ENCODE results near the gene ZNF385D.
A peak's percentile ranks its signal among the peaks of the same experiment; 100 is the strongest.

ZNF385D gene

GRCh38 chr3:21750080-21750696, 822 bp downstream of the ZNF385D start:
- DNase-seq = peak in 4 of 56 donors; percentile 6 to 17 (median 10)

- DNase-seq = no peak
Measured at GRCh38 chr3:21747966-21748555, 2.9 kb downstream of the ZNF385D start.

DNA sequence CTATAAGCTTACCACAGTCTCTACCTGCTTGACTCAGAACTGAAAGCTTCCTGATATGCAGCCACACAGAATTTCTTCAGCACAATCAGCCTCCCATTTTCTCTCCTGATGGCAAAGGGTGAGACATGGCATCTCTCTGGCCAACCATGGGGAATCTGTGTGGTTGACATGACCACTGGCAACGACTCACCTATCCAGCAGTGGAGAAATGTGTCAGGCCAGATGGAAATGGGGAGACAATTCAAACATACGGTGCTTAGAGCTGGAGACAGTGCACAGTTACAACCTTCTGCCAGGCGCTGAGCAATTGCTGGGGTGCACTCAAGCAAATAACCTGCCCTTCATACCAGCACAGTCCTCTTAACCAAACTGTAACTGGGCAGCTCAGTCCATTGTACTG, 3.6 kb downstream of the ZNF385D start:
- peak in 1 of 56 donors; percentile 4 for DNase-seq

DNA sequence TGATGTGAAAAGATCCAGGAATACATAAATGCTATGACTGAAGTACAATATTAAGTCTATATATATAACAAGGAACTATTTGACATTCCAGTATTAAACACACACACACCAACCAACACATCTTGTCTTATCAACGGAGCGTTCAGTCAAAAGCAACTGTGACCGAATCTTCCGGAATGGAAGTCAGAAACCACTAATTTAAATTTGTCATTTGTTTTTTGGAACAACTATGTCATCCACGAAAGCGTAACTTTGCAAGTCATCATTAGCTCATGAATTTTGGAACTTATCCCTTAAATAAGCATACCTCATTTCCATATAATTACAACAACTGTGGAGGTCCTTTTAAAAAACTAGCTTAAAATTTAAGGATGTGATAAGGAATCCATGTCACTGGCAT, 5.0 kb downstream of the ZNF385D start:
- DNase-seq = no peak

DNA sequence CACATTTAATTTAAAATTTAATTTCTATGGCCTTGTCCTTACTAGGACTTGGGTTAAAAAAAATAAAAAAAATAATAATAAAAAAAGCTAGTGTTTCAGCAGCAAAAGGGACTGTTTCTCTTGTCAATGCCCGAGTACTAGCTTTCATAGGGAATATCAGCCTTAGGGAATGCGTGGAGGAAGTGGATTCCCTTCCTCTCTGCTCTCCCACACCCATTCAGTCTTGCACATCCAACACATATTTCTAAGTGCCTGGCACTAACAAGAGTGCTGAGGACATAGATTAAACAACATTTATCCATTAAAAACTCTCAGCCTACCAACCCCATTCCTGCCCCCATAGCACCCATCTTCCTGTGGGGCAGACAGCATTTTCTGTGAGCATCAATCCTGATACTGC, 6.2 kb downstream of the ZNF385D start:
- no peak for DNase-seq

DNA sequence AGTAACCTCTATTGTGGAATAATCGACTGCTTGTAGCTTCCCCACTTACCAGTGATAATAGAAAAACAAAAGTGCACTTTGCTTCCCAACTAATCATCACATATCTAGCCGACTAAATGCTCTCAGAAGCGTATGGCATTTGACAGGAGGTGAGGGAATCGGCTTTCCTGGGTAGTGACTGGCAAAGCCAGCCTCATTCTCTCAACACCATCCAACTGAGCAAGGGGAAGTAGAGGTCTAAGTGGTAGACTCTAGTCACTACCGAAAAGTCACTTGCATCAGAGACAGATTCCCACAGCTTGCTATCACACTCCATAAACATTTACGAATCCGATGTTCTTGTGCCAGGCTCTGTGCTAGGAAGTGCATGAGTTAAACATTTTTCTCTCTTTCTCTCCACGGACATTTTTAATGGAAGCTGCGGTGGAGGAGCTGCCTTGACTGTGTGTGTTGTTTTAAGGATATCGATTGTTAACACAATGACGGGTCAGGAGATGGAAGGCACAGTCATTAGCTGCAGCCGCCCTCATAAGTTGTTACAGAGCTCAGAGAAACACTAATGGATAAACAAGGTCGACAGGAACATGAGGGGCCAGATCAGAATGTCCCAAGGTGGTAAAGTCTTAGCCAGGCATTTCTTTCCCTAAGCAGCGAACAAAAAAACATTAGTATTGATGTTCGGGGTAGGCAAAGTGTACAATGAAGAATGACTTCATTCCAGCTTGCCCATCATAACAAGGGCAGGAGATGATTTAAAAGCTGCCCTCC, 11.9 kb downstream of the ZNF385D start:
- DNase-seq = no peak

DNA sequence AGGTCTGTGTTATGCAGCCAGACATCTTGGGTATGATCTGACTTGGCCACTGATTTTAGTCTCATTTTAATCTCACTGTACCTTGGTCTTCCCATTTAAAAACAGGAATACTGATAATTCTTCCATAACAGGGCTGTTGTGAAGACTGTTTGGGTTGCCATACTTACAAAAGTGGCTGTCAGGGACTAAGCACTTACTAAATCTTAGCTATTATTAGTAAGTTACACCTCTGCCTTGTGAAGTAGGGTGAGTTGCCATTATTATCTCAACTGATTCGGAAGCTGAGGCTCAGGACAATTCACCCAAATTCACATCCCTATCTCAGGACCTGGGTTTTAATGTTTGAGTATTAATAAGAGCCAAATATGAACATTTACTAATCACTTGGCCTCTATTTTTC, 12.7 kb downstream of the ZNF385D start:
- DNase-seq = no peak

DNA sequence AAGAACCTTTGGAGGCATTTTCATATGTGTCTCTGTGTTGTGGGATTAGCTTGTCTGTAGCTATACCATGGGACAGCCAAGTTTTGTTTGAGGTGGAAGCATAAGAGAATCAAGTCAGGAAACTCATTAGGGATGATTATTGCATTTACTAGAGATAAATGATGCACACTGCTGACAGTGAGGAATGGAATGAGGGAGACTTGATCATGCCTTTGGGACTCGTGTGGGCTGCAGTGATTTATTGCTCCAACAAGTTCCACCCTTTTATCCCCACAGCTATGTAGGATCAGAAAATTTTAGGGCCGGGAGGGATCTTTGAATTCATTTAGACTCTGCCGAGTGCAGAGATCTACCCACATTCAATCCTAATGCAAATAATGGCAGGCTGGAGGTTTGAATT, 16.3 kb downstream of the ZNF385D start:
- DNase-seq = no peak

DNA sequence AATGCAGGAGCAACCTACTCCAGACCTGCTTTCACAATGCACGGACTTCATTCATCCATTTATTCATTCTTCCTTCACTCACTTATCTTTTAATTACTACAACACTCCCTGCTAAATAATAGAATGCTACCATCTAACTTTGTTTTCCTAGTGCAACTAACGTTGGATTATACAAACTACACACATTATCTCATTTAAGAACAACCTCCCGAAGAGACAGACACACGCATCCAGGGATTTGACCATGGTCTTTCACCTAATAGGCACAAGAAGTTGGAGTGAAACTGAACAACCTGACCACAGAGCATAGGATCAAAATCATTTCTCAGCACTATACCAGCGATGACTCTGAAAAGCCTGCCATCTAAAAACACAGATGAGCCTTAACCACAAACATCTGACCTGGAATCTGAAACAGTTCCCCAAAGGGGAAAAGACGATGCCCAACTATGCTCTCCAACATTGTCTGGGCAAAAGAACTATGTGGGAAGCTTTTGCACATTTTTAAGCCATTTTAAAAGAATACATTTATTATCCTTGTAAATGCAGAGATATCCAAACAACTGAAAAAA, 21.0 kb downstream of the ZNF385D start:
- DNase-seq = no peak

DNA sequence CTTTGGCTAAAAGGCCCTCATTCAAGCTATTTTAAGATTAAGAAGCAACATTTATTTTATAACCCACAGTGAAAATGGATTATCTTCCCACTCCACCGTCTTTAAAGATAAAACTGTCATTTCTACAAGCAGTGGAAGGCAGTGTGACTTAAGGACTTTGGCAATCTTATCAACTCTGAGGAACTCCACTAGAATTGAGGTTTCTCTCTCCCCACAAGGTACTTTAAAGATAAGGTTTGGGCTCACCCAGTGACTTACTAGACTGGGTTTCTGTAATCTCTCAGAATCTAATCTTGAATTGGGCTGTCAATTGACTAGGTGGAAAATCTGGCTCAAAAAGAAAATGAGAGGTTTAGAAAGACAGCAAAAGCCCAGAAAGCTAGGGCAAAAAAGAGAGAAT, 21.7 kb downstream of the ZNF385D start:
- DNase-seq = no peak

- no peak for DNase-seq
Measured at GRCh38 chr3:21722768-21723167, 28.2 kb downstream of the ZNF385D start.

DNA sequence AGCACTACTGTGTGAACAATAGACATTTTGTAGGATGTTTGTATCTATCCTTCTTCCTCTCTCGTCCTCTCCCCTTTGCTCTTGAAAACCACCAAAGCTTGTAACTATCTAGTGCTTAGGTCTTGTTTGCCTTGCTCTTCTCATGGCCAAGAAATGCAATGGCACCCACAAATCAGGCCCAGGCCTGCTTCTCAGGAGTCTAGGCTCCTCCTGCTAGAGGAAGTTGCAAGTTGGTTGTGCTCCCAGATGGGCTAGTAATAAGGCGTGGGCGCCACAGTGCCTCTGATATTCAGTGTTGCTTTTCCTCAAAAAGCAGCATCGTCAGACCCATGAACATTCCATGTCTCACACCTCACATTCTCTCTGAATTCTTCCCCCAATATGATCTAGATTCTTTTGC, 28.7 kb downstream of the ZNF385D start:
- DNase-seq = no peak

GRCh38 chr3:21718943-21719591, 31.9 kb downstream of the ZNF385D start:
- DNase-seq = no peak

GRCh38 chr3:21718161-21718765, 32.7 kb downstream of the ZNF385D start:
- no peak for DNase-seq

- DNase-seq = no peak
Measured at GRCh38 chr3:21715662-21716061, 35.3 kb downstream of the ZNF385D start.

- peak in 8 of 56 donors; percentile 1 to 14 (median 4) for DNase-seq
Measured at GRCh38 chr3:21705769-21706168, 45.2 kb downstream of the ZNF385D start.

DNA sequence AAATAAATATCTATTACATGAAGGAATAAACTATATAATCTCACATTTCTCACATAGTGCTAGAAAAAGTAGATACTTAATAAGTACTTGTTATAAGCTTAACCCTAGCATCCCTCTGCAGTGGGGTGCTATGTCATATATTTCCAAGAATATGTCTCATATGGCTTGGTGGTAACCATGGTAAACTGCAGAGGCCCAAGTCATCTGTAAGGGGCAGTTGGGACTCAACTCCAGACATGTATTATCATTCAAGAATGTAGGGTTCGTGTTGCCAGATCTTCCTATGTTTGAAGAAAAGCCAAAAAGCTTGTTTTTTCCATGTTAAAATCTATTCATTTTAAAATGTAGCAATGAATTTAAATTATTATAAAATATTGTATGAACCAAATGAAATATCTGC, 46.2 kb downstream of the ZNF385D start:
- no peak for DNase-seq

- no peak for DNase-seq
Measured at GRCh38 chr3:21703291-21703690, 47.7 kb downstream of the ZNF385D start.

DNA sequence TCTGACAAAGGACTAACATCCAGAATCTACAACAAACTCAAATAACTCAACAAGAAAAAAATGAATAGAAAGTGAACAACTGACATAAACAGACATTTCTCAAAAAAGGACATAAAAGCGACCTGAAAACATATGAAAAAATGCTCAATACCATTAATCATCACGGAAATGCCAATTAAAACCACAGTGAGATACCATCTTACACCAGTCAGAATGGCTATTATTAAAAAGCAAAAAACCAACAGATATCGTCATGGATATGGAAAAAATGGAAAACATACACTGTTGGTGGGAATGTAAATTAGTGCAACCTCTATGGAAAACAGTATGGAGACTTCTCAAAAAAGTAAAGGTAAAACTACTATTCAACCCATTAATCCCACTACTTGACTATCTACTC, 53.3 kb downstream of the ZNF385D start:
- no peak for DNase-seq

GRCh38 chr3:21694506-21694905, 56.5 kb downstream of the ZNF385D start:
- DNase-seq = no peak

GRCh38 chr3:21691036-21691435, 60.0 kb downstream of the ZNF385D start:
- no peak for DNase-seq

DNA sequence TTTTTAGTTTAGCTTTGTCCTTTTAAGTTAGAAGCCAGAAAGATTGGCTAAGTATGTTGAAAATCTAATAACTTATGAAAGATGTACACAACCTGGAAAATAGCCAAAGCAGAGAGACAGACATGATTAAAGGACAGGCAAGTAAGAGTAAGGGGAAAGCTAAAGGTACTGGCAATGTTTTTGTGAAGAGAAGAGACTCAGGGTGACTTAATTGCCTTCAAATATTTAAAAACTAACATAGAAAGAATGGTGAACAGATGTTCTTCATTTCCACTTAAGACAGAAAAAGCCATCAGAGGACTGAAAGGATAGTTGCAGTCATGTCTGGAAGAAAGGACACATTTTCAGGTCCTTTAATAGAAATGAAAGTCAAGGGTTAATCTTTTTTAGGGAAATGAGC, 68.8 kb downstream of the ZNF385D start:
- DNase-seq = no peak
